Spleen (tissue), 11 donors: ENCODE data around the gene RIPPLY2. TPM values are rescaled to one million over a fixed set of nuclear protein-coding genes. Genes with fewer than 3 reads are reported as not detected.

Experiments
- DNase-seq: peaks from one replicate; pipeline ENCODE4 v3.0.0-alpha.2; 2020
- H3K27ac ChIP-seq, 8 donors: fragments of 200-600 bp; sonication (generic) in 7 of 8; 1 replicate in 4 of 8; 2 replicates in 4 of 8; pipeline versions ENCODE4 v1.5.0 to v1.8.0; 2016 to 2021; ENCODE audit warnings: inconsistent platforms in 4 of 8, mild to moderate bottlenecking in 4 of 8, moderate library complexity in 1 of 8
- H3K27me3 ChIP-seq, 7 donors: fragments of 200-600 bp; sonication (generic) in 6 of 7; replicated peaks in 1 of 7; 1 replicate in 4 of 7; 2 replicates in 3 of 7; pipeline versions ENCODE4 v1.5.0 to v1.8.0; 2016 to 2021; ENCODE audit warnings: inconsistent platforms in 3 of 7, mild to moderate bottlenecking in 1 of 7
- H3K36me3 ChIP-seq, 6 donors: fragments of 200-600 bp; sonication (generic) in 5 of 6; 1 replicate in 4 of 6; 2 replicates in 2 of 6; pipeline versions ENCODE4 v1.5.0 to v1.8.0; 2016 to 2021; ENCODE audit warnings: inconsistent platforms in 2 of 6
- H3K4me1 ChIP-seq, 6 donors: fragments of 200-600 bp; sonication (generic) in 5 of 6; 1 replicate in 3 of 6; 2 replicates in 3 of 6; pipeline versions ENCODE4 v1.5.0 to v1.8.0; 2016 to 2021; ENCODE audit warnings: inconsistent platforms in 3 of 6
- H3K4me3 ChIP-seq, 8 donors: fragments of 200-600 bp; sonication (generic) in 7 of 8; 1 replicate in 4 of 8; 2 replicates in 4 of 8; pipeline versions ENCODE4 v1.5.0 to v1.8.0; 2016 to 2021; ENCODE audit warnings: inconsistent platforms in 4 of 8, mild to moderate bottlenecking in 4 of 8, moderate library complexity in 2 of 8
- H3K9me3 ChIP-seq, 8 donors: fragments of 200-600 bp; sonication (generic) in 7 of 8; 1 replicate in 4 of 8; 2 replicates in 4 of 8; pipeline versions ENCODE4 v1.5.0 to v1.8.0; 2016 to 2021; ENCODE audit warnings: inconsistent platforms in 4 of 8
- CTCF ChIP-seq, 11 experiments: fragments of 200-600 bp in 7 of 11; fragments of 450-650 bp in 4 of 11; sonication (generic) in 4 of 11; IDR thresholded peaks in 8 of 11; conservative IDR thresholded peaks in 3 of 11; 1 replicate in 7 of 11; 2 replicates in 4 of 11; pipeline versions ENCODE4 v1.4.0 to v1.8.0; 2016 to 2021; ENCODE audit warnings: antibody characterized with exemption in 11 of 11, inconsistent platforms in 4 of 11, mild to moderate bottlenecking in 1 of 11
- POLR2A ChIP-seq, 3 donors: fragments of 450-650 bp; IDR thresholded peaks; one replicate each; pipeline ENCODE4 v1.5.1; 2017; ENCODE audit warnings: antibody characterized with exemption in 3 of 3, mild to moderate bottlenecking in 1 of 3
- POLR2AphosphoS5 ChIP-seq, 3 donors: sonication (generic); formaldehyde crosslinking; IDR thresholded peaks; one replicate each; pipeline ENCODE4 v1.5.1; 2017; ENCODE audit warnings: antibody characterized with exemption in 3 of 3
- WGBS, 5 donors: extraction: QIAGEN DNeasy Blood & Tissue Kit in 3 of 5; methylation state at CpG; one replicate each; pipeline versions ENCODE4 v1.1.5 to v1.1.7; 2013 to 2018; 5-methylcytosine and 5-hydroxymethylcytosine counted together
- intact Hi-C: fragments of 100-400 bp; cut with DNase I; formaldehyde crosslinking; loops from one replicate; pipeline ENCODE4 v1.15.0; 2023; ENCODE audit warnings: low total_unique reads
- polyA plus RNA-seq, 3 donors: library from polyadenylated mRNA; stranded (reverse); fragments of 200-250 nt; gene quantifications; one replicate each; pipeline ENCODE4 v1.2.1, GENCODE V29; 2013
- total RNA-seq, 7 donors: library from RNA; depleted of rRNA in 3 of 7; stranded (reverse); fragments of >200 nt in 3 of 7; fragmentation: NEBNext Ultra II Directional in 4 of 7; extraction: Animal tissue kit (Norgen Biotek cat#: 25700) in 4 of 7; gene quantifications; one replicate each; pipeline versions ENCODE4 v1.1.0 to v1.2.1, GENCODE V29; 2016 to 2021
- donor health status: healthy with polysubstance abuse.
- donor health status: DM: no; HTN: no; CAD: no; lungs with moderate emphysema.
- donor health status: DM: no; HTN: no; CAD: no.
- donor health status: Bipolar disorder and iron deficiency.
- donor health status: healthy.
- donor health status: DM: no; HTN: no; CAD: no.
- donor health status: DM: yes; HTN: yes; CAD: no.

Gene RIPPLY2
- total and polyA plus RNA-seq, 10 donors = 0.42 TPM; not detected in 9

DNA sequence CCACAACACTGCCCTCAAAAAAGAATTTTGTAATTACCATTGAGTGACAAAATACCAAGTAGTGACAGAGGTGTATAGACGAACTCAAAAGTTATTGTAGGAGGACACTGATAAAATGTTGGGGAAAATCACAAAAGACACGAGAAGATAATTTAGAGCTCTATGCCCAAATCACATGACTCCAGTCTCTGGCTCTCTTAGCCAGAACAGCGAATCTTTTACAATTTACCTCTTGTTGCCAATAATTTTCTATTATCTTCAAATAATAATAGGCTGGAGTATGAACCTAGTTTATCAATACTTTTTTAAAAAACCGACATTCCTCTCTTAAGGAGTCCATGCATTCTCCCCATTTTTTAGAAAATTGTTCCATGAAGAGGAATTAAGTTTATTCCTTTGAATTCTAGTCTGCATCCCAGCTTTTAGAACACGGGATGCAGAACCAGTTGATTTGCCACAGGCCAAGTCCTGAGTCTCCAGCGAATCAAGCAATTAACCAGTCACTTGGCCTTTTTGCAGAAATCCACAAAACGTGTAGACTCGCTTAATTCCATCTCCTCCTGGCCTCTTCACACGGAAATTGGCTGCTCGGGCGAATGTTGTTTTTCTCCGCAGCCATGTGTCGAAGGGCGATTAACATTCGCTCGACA is 507 bp upstream of the RIPPLY2 start:
- Histone ChIP-seq H3K27me3 (peaks cover 0 to 71% (median 40%) of the 10 kb centered on the region in 7 donors), H3K4me3 (peak overlapping the region; percentile 19 to 69 (median 44)), H3K27ac (no peak overlapping the region), H3K4me1 (peaks cover 0 to 19% (median 15%) of the 10 kb centered on the region in 6 donors), H3K36me3 (no peaks in the 10 kb centered on the region), H3K9me3 (no peaks in the 10 kb centered on the region)
- WGBS, 5 donors = 13 to 28% (median 18%) methylated on average over 9 to 16 of the region's 16 CpGs
- TF ChIP-seq CTCF (IDR thresholded peaks at IDR 0.05 in 8 of 11, conservative IDR thresholded peaks at IDR 0.05 in 3 of 11) = no peak
- TF ChIP-seq POLR2A (IDR thresholded peaks at IDR 0.05) = no peak
- no peak for TF ChIP-seq POLR2AphosphoS5 (IDR thresholded peaks at IDR 0.05)
- no peak for DNase-seq
- intact Hi-C loops = no loop called here

DNA sequence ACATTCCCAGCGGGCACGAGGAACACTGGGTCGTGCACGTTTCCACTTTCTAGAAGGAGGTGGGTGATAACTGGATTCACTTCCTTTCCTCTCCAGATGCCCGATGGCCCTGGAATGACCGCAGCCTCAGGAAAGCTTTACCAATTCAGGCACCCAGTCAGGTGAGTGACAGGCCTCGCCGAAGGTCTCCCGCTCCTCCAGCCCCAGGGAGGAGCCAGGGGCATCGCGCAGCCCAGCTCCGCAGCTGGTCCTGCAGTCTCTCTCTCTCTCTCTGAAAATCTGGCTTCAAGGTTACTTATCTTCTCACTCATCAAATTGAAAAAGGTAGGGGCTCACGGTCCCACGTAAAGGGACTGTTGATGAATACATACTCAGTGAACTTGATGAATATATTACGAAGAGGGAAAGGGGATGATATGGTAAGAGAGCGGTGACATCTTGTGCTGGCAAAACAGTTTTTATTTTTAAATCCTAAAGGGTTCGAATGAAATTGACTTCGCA is 891 bp downstream of the RIPPLY2 start:
- Histone ChIP-seq H3K4me1 (peaks cover 5 to 26% (median 19%) of the 10 kb centered on the region in 6 donors), H3K4me3 (peak overlapping the region in 7 of 8 donors; percentile 32 to 69 (median 44)), H3K9me3 (no peaks in the 10 kb centered on the region), H3K27ac (no peak overlapping the region), H3K27me3 (peaks cover 0 to 69% (median 40%) of the 10 kb centered on the region in 7 donors), H3K36me3 (no peaks in the 10 kb centered on the region)
- TF ChIP-seq POLR2A (IDR thresholded peaks at IDR 0.05) (no peak), POLR2AphosphoS5 (IDR thresholded peaks at IDR 0.05) (no peak), CTCF (IDR thresholded peaks at IDR 0.05 in 8 of 11, conservative IDR thresholded peaks at IDR 0.05 in 3 of 11) (no peak)
- no peak for DNase-seq
- intact Hi-C loops = no loop called here
- WGBS, 5 donors = 11 to 20% (median 14%) methylated on average over 14 to 18 of the region's 18 CpGs

GRCh38 chr6:83854766-83855165 is 1.6 kb downstream of the RIPPLY2 start:
- intact Hi-C loops = no loop called here

More at GRCh38 chr6:83854766-83855165, 1.6 kb downstream of the RIPPLY2 start:
- WGBS, 5 donors = 53 to 72% (median 60%) methylated on average over 5 of the region's 5 CpGs
- Histone ChIP-seq H3K4me1 (peaks cover 5 to 29% (median 21%) of the 10 kb centered on the region in 6 donors), H3K27me3 (peaks cover 0 to 68% (median 40%) of the 10 kb centered on the region in 7 donors), H3K9me3 (no peaks in the 10 kb centered on the region), H3K27ac (no peak overlapping the region), H3K4me3 (no peak overlapping the region), H3K36me3 (no peaks in the 10 kb centered on the region)
- DNase-seq = no peak
- TF ChIP-seq POLR2A (IDR thresholded peaks at IDR 0.05) (no peak), CTCF (IDR thresholded peaks at IDR 0.05 in 8 of 11, conservative IDR thresholded peaks at IDR 0.05 in 3 of 11) (no peak), POLR2AphosphoS5 (IDR thresholded peaks at IDR 0.05) (no peak)
